Measurements from ENCODE around the gene CIZ1. TPM values are rescaled to one million over a fixed set of nuclear protein-coding genes. Genes with fewer than 3 reads are reported as not detected.
"Not testable (repeated sequence)": the region's sequence is repeated elsewhere in the genome, so short reads cannot be mapped to it uniquely, and the experiment has no call there.

The CIZ1 gene
- total RNA-seq, 1 donor from 2014 or later: 164 TPM

- H3K27me3 Mint-ChIP-seq: no peaks in the 10 kb centered on the region
- no peaks in the 10 kb centered on the region for H3K4me1 Mint-ChIP-seq (ENCODE audit: low read depth)
- H3K4me3 Mint-ChIP-seq (ENCODE audit: low read depth): no peak overlapping the region
- H3K9me3 Mint-ChIP-seq (ENCODE audit: low read depth): no peaks in the 10 kb centered on the region
- TF ChIP-seq, protein P1, sequence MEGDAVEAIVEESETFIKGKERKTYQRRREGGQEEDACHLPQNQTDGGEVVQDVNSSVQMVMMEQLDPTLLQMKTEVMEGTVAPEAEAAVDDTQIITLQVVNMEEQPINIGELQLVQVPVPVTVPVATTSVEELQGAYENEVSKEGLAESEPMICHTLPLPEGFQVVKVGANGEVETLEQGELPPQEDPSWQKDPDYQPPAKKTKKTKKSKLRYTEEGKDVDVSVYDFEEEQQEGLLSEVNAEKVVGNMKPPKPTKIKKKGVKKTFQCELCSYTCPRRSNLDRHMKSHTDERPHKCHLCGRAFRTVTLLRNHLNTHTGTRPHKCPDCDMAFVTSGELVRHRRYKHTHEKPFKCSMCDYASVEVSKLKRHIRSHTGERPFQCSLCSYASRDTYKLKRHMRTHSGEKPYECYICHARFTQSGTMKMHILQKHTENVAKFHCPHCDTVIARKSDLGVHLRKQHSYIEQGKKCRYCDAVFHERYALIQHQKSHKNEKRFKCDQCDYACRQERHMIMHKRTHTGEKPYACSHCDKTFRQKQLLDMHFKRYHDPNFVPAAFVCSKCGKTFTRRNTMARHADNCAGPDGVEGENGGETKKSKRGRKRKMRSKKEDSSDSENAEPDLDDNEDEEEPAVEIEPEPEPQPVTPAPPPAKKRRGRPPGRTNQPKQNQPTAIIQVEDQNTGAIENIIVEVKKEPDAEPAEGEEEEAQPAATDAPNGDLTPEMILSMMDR (IDR thresholded peaks at IDR 0.05; ENCODE audit: unreplicated experiment): no peak
- no peak overlapping the region for H3K27ac Mint-ChIP-seq
- DNase-seq (ENCODE audit: low spot score, unreplicated experiment): no peak
- H3K36me3 Mint-ChIP-seq (ENCODE audit: insufficient read depth): peaks cover 42% of the 10 kb centered on the region
These were observed 8.3 kb downstream of the CIZ1 start for GRCh38 chr9:128182893-128183588.

DNA sequence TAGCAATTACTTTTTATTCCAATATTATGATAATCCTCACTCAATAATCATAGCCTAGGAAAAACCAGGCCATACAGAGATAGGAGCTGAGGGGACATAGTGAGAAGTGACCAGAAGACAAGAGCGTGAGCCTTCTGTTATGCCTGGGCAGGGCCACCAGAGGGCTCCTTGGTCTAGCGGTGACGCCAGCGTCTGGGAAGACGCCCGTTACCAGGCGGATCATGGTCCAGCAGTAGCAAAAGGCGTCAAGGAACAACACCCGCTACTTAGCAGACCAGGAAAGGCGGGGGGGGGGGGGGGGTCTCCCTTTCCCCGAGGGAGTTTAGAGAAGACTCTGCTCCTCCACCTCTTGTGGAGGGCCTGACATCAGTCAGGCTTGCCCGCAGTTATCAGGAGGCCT lies 9.9 kb downstream of the CIZ1 start:
- H3K9me3 Mint-ChIP-seq (ENCODE audit: low read depth); DNase-seq (ENCODE audit: low spot score, unreplicated experiment); H3K4me1 Mint-ChIP-seq (ENCODE audit: low read depth); H3K27me3 Mint-ChIP-seq; H3K4me3 Mint-ChIP-seq (ENCODE audit: low read depth); H3K27ac Mint-ChIP-seq: not testable (repeated sequence)
- H3K36me3 Mint-ChIP-seq (ENCODE audit: insufficient read depth): peaks cover 38% of the 10 kb centered on the region
- TF ChIP-seq, protein P1 (IDR thresholded peaks at IDR 0.05; ENCODE audit: unreplicated experiment): peak; percentile 54

DNA sequence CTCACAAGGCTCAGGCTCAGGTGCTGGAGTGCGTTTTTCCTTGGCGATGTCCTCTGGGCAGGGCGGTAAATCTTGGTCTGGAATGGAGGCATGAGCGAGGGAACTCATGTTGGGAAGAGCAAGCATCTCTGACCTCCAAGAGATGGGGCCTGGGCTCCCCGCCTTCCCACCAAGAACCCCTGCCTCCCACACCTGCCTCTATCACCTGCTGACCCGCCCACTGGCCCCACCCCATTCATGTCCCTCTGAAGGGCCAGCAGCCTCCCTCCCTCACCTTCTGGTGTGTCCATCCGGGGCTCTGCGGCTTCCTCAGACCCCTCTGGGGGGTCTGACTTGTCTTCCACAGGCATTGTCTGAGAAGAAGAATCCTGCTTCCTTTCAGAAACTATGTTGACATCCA lies 10.9 kb downstream of the CIZ1 start:
- Mint-ChIP-seq H3K4me3 (ENCODE audit: low read depth) (no peak overlapping the region), H3K27me3 (no peaks in the 10 kb centered on the region), H3K27ac (no peak overlapping the region), H3K4me1 (ENCODE audit: low read depth) (no peaks in the 10 kb centered on the region), H3K9me3 (ENCODE audit: low read depth) (no peaks in the 10 kb centered on the region), H3K36me3 (ENCODE audit: insufficient read depth) (peaks cover 35% of the 10 kb centered on the region)
- no peak for DNase-seq (ENCODE audit: low spot score, unreplicated experiment)
- TF ChIP-seq, protein P1 (IDR thresholded peaks at IDR 0.05; ENCODE audit: unreplicated experiment): no peak

- H3K27ac Mint-ChIP-seq: no peak overlapping the region
- DNase-seq (ENCODE audit: low spot score, unreplicated experiment): no peak
- H3K27me3 Mint-ChIP-seq: no peaks in the 10 kb centered on the region
- H3K4me1 Mint-ChIP-seq (ENCODE audit: low read depth): no peaks in the 10 kb centered on the region
- no peak overlapping the region for H3K4me3 Mint-ChIP-seq (ENCODE audit: low read depth)
- TF ChIP-seq, protein P1 (IDR thresholded peaks at IDR 0.05; ENCODE audit: unreplicated experiment): no peak
- peaks cover 39% of the 10 kb centered on the region for H3K36me3 Mint-ChIP-seq (ENCODE audit: insufficient read depth)
- H3K9me3 Mint-ChIP-seq (ENCODE audit: low read depth): no peaks in the 10 kb centered on the region
These were observed 11.4 kb downstream of the CIZ1 start for GRCh38 chr9:128180001-128180400.

GRCh38 chr9:128178806-128179431 lies 12.5 kb downstream of the CIZ1 start:
- no peak for DNase-seq (ENCODE audit: low spot score, unreplicated experiment)
- TF ChIP-seq, protein P1 (IDR thresholded peaks at IDR 0.05; ENCODE audit: unreplicated experiment): no peak
- no peak overlapping the region for H3K4me3 Mint-ChIP-seq (ENCODE audit: low read depth)
- no peak overlapping the region for H3K27ac Mint-ChIP-seq
- H3K4me1 Mint-ChIP-seq (ENCODE audit: low read depth): no peaks in the 10 kb centered on the region
- H3K27me3 Mint-ChIP-seq: no peaks in the 10 kb centered on the region
- H3K36me3 Mint-ChIP-seq (ENCODE audit: insufficient read depth): peaks cover 39% of the 10 kb centered on the region
- H3K9me3 Mint-ChIP-seq (ENCODE audit: low read depth): no peaks in the 10 kb centered on the region

All from progenitor cell of endocrine pancreas (in vitro differentiated cells).